Mesothelial cell of epicardium (in vitro differentiated cells): ENCODE data around the gene SLC25A44. TPM values are rescaled to one million over a fixed set of nuclear protein-coding genes. Genes with fewer than 3 reads are reported as not detected.

Source experiments
- DNase-seq, 2 experiments: peaks; one replicate each; pipeline ENCODE4 v3.0.0; 2021; ENCODE audit warnings: low spot score in 2 of 2; ENCODE audit not compliant: unreplicated experiment in 2 of 2
- H3K27ac Mint-ChIP-seq: 2 replicates; pipeline ENCODE4 v1.8.0; 2021; ENCODE audit warnings: mixed read lengths
- H3K27me3 Mint-ChIP-seq: 2 replicates; pipeline ENCODE4 v1.8.0; 2021; ENCODE audit warnings: low read depth, mixed read lengths
- H3K36me3 Mint-ChIP-seq: 2 replicates; pipeline ENCODE4 v1.8.0; 2021; ENCODE audit warnings: mixed read lengths
- H3K4me1 Mint-ChIP-seq: 2 replicates; pipeline ENCODE4 v1.8.0; 2021; ENCODE audit warnings: mixed read lengths
- H3K4me3 Mint-ChIP-seq: 2 replicates; pipeline ENCODE4 v1.8.0; 2021; ENCODE audit warnings: mild to moderate bottlenecking, moderate library complexity, mixed read lengths
- H3K9me3 Mint-ChIP-seq: 2 replicates; pipeline ENCODE4 v1.8.0; 2021; ENCODE audit warnings: mixed read lengths
- total RNA-seq: library from RNA; stranded (reverse); gene quantifications from 3 replicates; pipeline ENCODE4 v1.2.1, GENCODE V29; 2021
- TF ChIP-seq, protein P1 (sequence below): fragments of 200-600 bp; sonication (generic); IDR thresholded peaks from one replicate; pipeline ENCODE4 v1.5.0; 2021; ENCODE audit warnings: antibody characterized with exemption; ENCODE audit not compliant: unreplicated experiment

Gene SLC25A44
- total RNA-seq, 1 donor from 2014 or later = 15.4 TPM

- Mint-ChIP-seq H3K27me3 (no peaks in the 10 kb centered on the region), H3K27ac (peak overlapping the region; percentile 4), H3K9me3 (no peaks in the 10 kb centered on the region), H3K4me1 (peaks cover 4% of the 10 kb centered on the region), H3K4me3 (no peak overlapping the region), H3K36me3 (peaks cover 5% of the 10 kb centered on the region)
- TF ChIP-seq, protein P1, sequence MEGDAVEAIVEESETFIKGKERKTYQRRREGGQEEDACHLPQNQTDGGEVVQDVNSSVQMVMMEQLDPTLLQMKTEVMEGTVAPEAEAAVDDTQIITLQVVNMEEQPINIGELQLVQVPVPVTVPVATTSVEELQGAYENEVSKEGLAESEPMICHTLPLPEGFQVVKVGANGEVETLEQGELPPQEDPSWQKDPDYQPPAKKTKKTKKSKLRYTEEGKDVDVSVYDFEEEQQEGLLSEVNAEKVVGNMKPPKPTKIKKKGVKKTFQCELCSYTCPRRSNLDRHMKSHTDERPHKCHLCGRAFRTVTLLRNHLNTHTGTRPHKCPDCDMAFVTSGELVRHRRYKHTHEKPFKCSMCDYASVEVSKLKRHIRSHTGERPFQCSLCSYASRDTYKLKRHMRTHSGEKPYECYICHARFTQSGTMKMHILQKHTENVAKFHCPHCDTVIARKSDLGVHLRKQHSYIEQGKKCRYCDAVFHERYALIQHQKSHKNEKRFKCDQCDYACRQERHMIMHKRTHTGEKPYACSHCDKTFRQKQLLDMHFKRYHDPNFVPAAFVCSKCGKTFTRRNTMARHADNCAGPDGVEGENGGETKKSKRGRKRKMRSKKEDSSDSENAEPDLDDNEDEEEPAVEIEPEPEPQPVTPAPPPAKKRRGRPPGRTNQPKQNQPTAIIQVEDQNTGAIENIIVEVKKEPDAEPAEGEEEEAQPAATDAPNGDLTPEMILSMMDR = no peak
- DNase-seq = no peak
Observed at GRCh38 chr1:156246241-156246780, 52.4 kb downstream of the SLC25A44 start.

- Mint-ChIP-seq H3K27ac (no peak overlapping the region), H3K4me3 (no peak overlapping the region), H3K4me1 (peaks cover 4% of the 10 kb centered on the region), H3K27me3 (no peaks in the 10 kb centered on the region), H3K36me3 (peaks cover 5% of the 10 kb centered on the region), H3K9me3 (no peaks in the 10 kb centered on the region)
- no peak for DNase-seq
- TF ChIP-seq, protein P1 = no peak
Observed at GRCh38 chr1:156246781-156247459, 53.0 kb downstream of the SLC25A44 start.

GRCh38 chr1:156247460-156248322 is 53.8 kb downstream of the SLC25A44 start, which contains the start of gene PAQR6:
Gene PAQR6 (minus strand): TSS chr1:156248056. CDS start chr1:156246731, 1,325 bp downstream.
- Mint-ChIP-seq H3K27ac (peak within 1 kb of the TSS; percentile 16), H3K4me1 (peaks cover 4% of the 10 kb centered on the region), H3K36me3 (peaks cover 8% of the 10 kb centered on the region), H3K27me3 (no peaks in the 10 kb centered on the region), H3K9me3 (no peaks in the 10 kb centered on the region), H3K4me3 (no peak within 1 kb of the TSS)
- no peak for DNase-seq
- TF ChIP-seq, protein P1 = no peak

DNA sequence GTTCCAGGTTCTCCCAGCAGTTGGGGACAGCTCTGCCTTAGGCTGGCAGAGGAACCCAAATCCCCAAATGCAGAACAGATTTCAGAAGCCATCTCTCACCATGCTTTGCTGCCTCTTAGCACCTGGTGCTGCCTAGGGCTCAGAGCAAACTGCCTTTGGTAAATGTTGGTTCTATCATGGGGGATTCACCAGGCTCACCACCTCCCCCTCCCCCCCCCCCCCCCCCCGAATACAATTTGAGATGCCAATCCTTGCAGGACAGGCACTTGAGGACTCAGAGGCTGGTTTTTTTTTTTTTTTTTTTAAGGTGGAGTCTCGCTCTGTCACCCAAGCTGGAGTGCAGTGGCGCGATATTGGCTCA is 54.4 kb downstream of the SLC25A44 start:
- TF ChIP-seq, protein P1 = no peak
- Mint-ChIP-seq H3K27ac (no peak overlapping the region), H3K4me3 (no peak overlapping the region)

DNA sequence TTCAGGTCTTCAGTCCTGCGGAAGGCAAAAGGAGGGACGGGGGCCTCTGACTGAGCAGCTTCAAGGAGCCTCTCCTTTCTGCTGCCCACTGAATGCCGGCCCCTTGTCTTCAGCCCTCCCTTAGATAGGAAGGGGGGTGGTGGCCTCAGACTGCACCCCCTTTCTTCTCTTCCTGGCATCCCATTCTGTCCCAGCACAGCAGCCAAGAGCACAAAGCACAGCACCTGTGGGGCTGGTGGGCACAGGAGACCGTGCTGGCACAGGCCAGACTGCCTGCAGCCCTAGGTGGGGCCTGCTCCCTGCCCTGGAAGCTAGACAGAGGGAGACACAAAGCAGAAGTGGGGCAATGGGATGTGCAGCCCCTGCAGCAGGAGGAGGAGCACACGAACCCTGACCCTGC is 55.7 kb downstream of the SLC25A44 start:
- DNase-seq = no peak
- H3K27ac Mint-ChIP-seq = peak overlapping the region; percentile 75
- H3K36me3 Mint-ChIP-seq = peaks cover 20% of the 10 kb centered on the region
- H3K4me3 Mint-ChIP-seq = no peak overlapping the region
- peaks cover 4% of the 10 kb centered on the region for H3K4me1 Mint-ChIP-seq
- TF ChIP-seq, protein P1 = no peak
- H3K27me3 Mint-ChIP-seq = no peaks in the 10 kb centered on the region
- no peaks in the 10 kb centered on the region for H3K9me3 Mint-ChIP-seq

More for the DNA sequence above, 54.4 kb downstream of the SLC25A44 start:
- peaks cover 4% of the 10 kb centered on the region for H3K4me1 Mint-ChIP-seq
- no peaks in the 10 kb centered on the region for H3K27me3 Mint-ChIP-seq
- no peak for DNase-seq
- H3K9me3 Mint-ChIP-seq = no peaks in the 10 kb centered on the region
- peaks cover 14% of the 10 kb centered on the region for H3K36me3 Mint-ChIP-seq
